BE2C (cell line): ENCODE results near the gene COX5A.

Source experiments
- DNase-seq: peaks from one replicate; pipeline ENCODE4 v3.0.0-alpha.2; 2020
- H3K27me3 ChIP-seq: fragments of 250-450 bp; sonication (Bioruptor Pico); 2 replicates; pipeline ENCODE4 v1.5.1; 2020; ENCODE audit warnings: mild to moderate bottlenecking
- H3K36me3 ChIP-seq: fragments of 250-450 bp; sonication (Bioruptor Pico); 2 replicates; pipeline ENCODE4 v1.5.1; 2020; ENCODE audit warnings: mild to moderate bottlenecking
- H3K4me1 ChIP-seq: fragments of 250-450 bp; sonication (Bioruptor Pico); 2 replicates; pipeline ENCODE4 v1.5.1; 2020
- H3K4me3 ChIP-seq: 2 replicates; pipeline ENCODE4 v1.5.1; 2011; ENCODE audit warnings: low read depth, low read length
- H3K9me3 ChIP-seq: fragments of 250-450 bp; sonication (Bioruptor Pico); 2 replicates; pipeline ENCODE4 v1.5.1; 2020
- TF ChIP-seq, protein P1 (sequence below): IDR thresholded peaks from 2 replicates; pipeline ENCODE4 v1.5.1; 2012; ENCODE audit warnings: mild to moderate bottlenecking, low read depth, low read length

COX5A gene

DNA sequence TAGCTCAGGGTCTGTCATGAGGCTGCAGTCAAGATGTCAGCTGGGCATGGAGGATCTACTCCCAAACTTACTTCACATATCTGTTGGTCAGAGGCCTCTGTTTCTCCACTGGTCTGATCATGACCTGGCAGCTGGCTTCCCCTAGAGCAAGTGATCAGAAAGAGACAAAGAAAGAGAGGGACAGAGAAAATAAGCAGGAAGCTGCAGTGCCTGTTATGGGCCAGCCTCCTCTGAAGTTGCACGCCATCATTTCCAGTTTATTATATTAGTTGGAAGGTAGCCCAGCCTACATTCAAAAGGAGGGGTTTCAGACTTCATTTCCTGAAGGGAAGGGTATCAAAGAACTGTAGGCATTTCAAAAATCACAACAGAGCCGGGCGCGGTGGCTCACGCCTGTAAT is 23.7 kb upstream of the COX5A start:
- TF ChIP-seq, protein P1, sequence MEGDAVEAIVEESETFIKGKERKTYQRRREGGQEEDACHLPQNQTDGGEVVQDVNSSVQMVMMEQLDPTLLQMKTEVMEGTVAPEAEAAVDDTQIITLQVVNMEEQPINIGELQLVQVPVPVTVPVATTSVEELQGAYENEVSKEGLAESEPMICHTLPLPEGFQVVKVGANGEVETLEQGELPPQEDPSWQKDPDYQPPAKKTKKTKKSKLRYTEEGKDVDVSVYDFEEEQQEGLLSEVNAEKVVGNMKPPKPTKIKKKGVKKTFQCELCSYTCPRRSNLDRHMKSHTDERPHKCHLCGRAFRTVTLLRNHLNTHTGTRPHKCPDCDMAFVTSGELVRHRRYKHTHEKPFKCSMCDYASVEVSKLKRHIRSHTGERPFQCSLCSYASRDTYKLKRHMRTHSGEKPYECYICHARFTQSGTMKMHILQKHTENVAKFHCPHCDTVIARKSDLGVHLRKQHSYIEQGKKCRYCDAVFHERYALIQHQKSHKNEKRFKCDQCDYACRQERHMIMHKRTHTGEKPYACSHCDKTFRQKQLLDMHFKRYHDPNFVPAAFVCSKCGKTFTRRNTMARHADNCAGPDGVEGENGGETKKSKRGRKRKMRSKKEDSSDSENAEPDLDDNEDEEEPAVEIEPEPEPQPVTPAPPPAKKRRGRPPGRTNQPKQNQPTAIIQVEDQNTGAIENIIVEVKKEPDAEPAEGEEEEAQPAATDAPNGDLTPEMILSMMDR, result no peak
- H3K4me3 ChIP-seq, result no peak overlapping the region
- peaks cover 24% of the 10 kb centered on the region for H3K4me1 ChIP-seq
- H3K27me3 ChIP-seq, result no peaks in the 10 kb centered on the region
- no peaks in the 10 kb centered on the region for H3K9me3 ChIP-seq
- no peak for DNase-seq
- no peaks in the 10 kb centered on the region for H3K36me3 ChIP-seq

DNA sequence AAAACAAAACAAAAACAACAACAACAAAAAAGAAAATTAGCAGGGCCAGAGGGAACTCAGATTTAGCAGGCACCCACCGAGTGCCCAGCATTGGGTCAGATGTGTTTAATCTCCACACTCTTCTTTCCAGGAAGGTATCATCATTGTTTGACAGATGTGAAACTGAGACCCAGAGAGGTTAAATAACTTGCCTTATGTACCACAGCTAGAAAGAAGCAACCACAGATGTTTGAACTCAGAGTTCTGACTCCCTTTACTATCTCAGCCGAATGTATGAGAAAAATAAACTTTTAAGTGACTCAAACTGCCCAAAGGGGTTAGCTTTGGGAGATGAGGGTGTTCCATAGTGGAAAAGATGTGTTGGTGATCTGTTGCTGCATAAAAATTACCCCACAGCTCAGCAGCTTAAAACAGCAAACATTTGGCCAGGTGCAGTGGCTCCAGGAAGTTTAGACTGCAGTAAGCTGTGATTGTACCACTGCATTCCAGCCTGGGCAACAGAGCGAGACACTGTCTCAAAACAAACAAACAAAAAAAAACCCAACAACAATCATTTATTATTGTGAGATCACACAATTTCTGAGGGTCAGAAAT is 23.2 kb upstream of the COX5A start:
- Histone ChIP-seq H3K36me3 (no peaks in the 10 kb centered on the region), H3K9me3 (no peaks in the 10 kb centered on the region), H3K27me3 (no peaks in the 10 kb centered on the region), H3K4me1 (peaks cover 24% of the 10 kb centered on the region), H3K4me3 (no peak overlapping the region)
- TF ChIP-seq, protein P1, result no peak
- no peak for DNase-seq

DNA sequence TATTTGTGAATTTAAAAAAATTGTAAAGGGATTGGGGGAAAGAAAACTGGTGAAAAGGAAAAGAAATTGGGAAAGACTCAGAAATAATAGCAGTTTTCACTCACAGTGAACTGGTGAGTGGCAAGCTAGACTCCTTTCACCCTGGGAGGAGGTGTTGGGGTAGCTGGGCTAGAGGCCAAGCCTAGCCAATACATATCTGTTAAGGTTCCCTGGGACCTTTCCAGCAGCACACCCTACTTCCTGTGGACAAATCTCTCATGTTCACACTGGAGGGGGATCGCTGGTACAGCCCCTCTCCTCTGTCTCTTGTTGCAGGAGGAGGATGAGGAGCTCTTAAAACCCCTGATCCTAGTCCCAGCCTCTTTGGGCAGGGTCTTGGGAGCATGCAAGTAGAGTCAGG is 22.4 kb upstream of the COX5A start:
- Histone ChIP-seq H3K27me3 (no peaks in the 10 kb centered on the region), H3K9me3 (no peaks in the 10 kb centered on the region), H3K4me3 (no peak overlapping the region), H3K36me3 (no peaks in the 10 kb centered on the region), H3K4me1 (peaks cover 22% of the 10 kb centered on the region)
- no peak for DNase-seq
- TF ChIP-seq, protein P1, result no peak

DNA sequence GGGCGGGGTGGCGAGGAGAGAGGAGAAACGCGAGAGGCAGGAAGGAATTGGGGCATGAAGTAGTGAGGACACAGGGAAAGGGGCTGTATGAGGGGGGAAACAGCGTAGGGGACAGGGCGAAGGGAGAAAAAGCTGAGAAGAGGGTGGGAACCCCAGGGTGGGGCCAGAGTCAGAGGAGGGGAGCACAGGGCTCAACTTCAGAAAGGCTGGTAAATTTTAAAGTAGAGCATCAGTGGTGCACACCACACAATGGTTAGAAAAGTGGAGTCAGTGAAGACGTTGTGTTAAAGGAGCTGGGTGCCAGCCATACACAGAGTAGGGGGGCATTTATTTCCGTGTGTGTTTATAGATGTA is 21.7 kb upstream of the COX5A start:
- Histone ChIP-seq H3K9me3 (no peaks in the 10 kb centered on the region), H3K4me1 (peaks cover 15% of the 10 kb centered on the region), H3K4me3 (peak overlapping the region; percentile 73), H3K27me3 (no peaks in the 10 kb centered on the region), H3K36me3 (no peaks in the 10 kb centered on the region)
- no peak for DNase-seq
- TF ChIP-seq, protein P1, result no peak

DNA sequence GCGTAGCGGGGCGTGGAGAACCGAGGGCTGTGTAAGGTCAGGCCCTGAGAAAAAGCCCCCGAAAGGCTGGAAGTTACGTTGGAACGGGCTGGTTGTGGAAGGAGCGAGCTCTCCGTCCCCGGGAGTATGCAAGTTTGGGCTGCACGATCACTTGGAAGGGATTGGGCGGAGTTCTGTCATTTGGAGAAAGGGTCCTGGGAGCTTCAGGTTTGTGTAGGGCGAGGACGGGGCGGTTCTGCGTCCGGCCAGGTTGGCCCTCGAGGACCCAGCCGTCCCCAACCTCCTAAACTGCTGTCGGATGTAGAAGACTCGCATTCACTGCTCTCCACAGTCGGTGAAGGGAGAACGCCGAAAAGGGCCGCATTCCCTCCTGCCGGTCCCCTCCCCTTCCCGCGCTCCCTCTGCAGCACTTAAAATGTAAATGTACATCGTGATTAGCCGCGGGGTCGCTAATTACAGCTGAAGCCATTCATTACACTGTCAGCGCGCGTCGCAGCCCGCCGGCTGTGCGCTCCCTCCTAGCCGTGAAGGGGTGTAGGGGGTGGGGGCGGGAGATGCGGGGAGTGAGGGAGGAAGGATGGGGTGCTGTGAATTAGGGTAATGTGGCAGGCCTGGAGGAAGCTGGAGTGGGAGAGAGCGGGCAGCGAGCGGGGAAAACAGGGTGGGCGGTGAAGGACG is 21.2 kb upstream of the COX5A start:
- peak overlapping the region; percentile 73 for H3K4me3 ChIP-seq
- H3K27me3 ChIP-seq, result no peaks in the 10 kb centered on the region
- peaks cover 14% of the 10 kb centered on the region for H3K4me1 ChIP-seq
- TF ChIP-seq, protein P1, result no peak
- no peak for DNase-seq
- no peaks in the 10 kb centered on the region for H3K36me3 ChIP-seq
- no peaks in the 10 kb centered on the region for H3K9me3 ChIP-seq

DNA sequence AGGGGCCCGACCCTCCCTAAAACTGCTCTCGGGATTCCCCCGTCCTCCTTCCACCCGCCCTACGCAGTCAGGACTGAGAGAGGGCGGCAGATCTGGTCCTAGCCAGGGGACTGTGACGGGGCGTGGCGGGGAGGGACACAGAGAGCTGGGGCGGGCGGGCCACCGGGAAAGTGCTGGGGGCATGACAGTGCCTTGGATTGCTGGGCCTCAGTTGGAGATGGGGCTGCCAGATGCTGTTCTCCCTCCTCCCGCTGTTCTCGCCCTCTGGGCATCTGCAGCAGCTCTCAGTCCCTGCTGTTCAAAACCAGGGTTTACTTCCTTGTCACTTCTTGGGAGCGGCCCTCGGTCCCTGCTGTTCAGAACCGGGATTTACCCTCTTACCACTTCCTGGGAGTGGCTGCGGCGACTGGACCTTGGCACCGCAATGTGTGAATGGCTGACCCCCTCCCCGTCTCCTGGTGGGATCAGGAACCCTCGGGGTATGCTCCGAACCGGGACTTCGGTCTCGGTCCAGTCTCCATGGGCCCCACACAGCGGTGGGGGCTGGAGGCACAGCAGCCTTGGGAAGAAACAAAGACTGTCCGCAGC is 20.5 kb upstream of the COX5A start:
- Histone ChIP-seq H3K9me3 (no peaks in the 10 kb centered on the region), H3K36me3 (no peaks in the 10 kb centered on the region), H3K4me3 (peak overlapping the region; percentile 73), H3K27me3 (no peaks in the 10 kb centered on the region), H3K4me1 (peaks cover 16% of the 10 kb centered on the region)
- TF ChIP-seq, protein P1, result peak; percentile 39
- peak; percentile 88 for DNase-seq
